RKO (cell line): ENCODE data around the gene ALPP.
"Not testable (repeated sequence)": the region's sequence is repeated elsewhere in the genome, so short reads cannot be mapped to it uniquely, and the experiment has no call there.

Experiments
- DNase-seq: peaks from one replicate; pipeline ENCODE4 v3.0.0-alpha.2; 2016; ENCODE audit warnings: low spot score

Gene ALPP

GRCh38 chr2:232378735-232379151 lies at the start of gene ALPP:
TSS of gene ALPP (plus strand) at chr2:232378751. CDS start at chr2:232378803, 52 bp downstream.
- DNase-seq: not testable (repeated sequence)

- no peak for DNase-seq
Measured at GRCh38 chr2:232329716-232330067, 48.9 kb upstream of the ALPP start.

- DNase-seq: no peak
Measured at GRCh38 chr2:232330068-232330999, 48.2 kb upstream of the ALPP start.

- not testable (repeated sequence) for DNase-seq
Measured at GRCh38 chr2:232331061-232331460, 47.5 kb upstream of the ALPP start.

GRCh38 chr2:232331641-232332040 lies 46.9 kb upstream of the ALPP start:
- DNase-seq: not testable (repeated sequence)

- not testable (repeated sequence) for DNase-seq
Measured at GRCh38 chr2:232332244-232332939, 46.2 kb upstream of the ALPP start.

- no peak for DNase-seq
Measured at GRCh38 chr2:232332940-232333259, 45.7 kb upstream of the ALPP start.

- DNase-seq: no peak
Measured at GRCh38 chr2:232333361-232334135, 45.0 kb upstream of the ALPP start.

GRCh38 chr2:232334136-232334884 lies 44.2 kb upstream of the ALPP start:
- not testable (repeated sequence) for DNase-seq

GRCh38 chr2:232334885-232335205 lies 43.7 kb upstream of the ALPP start:
- DNase-seq: not testable (repeated sequence)

- not testable (repeated sequence) for DNase-seq
Measured at GRCh38 chr2:232335206-232335858, 43.2 kb upstream of the ALPP start.

GRCh38 chr2:232335859-232336215 lies 42.7 kb upstream of the ALPP start:
- DNase-seq: no peak

GRCh38 chr2:232336241-232336736 lies 42.3 kb upstream of the ALPP start:
- DNase-seq: no peak

GRCh38 chr2:232336981-232337720 lies 41.4 kb upstream of the ALPP start:
- DNase-seq: no peak

- DNase-seq: not testable (repeated sequence)
Measured at GRCh38 chr2:232338094-232338758, 40.3 kb upstream of the ALPP start.

GRCh38 chr2:232338759-232339106 lies 39.8 kb upstream of the ALPP start:
- DNase-seq: no peak

- no peak for DNase-seq
Measured at GRCh38 chr2:232339121-232340081, 39.1 kb upstream of the ALPP start.

GRCh38 chr2:232340171-232340935 lies 38.2 kb upstream of the ALPP start:
- DNase-seq: no peak
